ENCODE results near the gene HOXD4. TPM values are rescaled to one million over a fixed set of nuclear protein-coding genes. Genes with fewer than 3 reads are reported as not detected.
A peak's percentile ranks its signal among the peaks of the same experiment; 100 is the strongest.

HOXD4 gene
- total and polyA plus RNA-seq, 2 experiments from 2014 or later, result 1.4 to 2.5 TPM

DNA sequence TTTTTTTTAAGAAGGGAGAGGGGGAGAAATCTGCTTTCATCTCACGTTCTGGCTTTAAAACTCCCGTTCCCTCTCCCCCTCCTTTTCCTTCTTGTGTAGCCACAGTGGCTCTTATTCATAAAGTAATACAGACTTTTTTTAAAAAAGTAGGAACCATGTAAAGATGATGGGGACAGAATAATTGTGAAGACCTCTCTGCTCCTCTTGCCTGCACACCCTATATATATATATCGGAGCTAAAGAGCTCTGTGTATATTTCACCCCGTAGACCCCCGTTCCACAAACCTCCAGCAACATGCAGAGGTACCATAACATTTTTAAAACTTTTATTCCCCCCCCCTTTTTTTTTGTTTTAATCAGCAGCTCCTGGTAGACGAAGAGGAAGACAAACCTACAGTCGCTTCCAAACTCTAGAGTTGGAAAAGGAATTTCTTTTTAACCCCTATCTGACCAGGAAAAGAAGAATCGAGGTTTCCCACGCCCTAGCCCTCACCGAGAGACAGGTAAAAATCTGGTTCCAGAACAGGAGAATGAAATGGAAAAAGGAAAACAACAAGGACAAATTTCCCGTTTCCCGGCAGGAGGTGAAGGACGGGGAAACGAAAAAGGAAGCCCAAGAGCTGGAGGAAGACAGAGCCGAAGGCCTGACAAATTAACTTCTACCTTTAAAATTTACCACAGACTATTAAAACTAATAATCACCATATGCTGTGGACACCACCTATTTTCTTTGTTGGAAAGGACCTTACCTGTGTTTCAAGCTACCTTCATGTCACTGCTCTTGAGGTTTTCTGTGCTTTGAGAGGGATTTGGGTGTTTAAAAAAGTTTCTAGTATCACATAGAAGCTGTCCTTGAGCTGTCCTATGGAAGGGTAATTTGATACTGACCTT lies 20.1 kb upstream of the HOXD4 start:
- Histone ChIP-seq H3K9me2 (ENCODE audit: insufficient read depth) (no peaks in the 10 kb centered on the region), H3K27me3 (replicated peaks; ENCODE audit: insufficient read depth) (no peaks in the 10 kb centered on the region)
- peak; percentile 42 for DNase-seq

DNA sequence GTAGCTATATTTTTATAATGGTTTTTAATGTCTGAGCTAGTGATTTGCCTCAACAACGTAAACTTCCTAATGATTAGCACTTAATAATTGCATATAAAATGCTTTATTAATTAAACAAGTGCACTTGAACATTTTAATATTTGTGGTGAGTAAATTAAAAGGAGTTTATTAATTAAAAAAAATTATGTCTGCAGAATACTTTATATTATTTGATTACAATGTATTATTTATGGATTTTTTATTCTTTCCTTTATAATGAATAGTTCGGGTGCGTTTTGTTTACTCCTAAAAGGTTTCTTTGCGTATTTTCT lies 19.5 kb upstream of the HOXD4 start:
- Histone ChIP-seq H4K20me1 (ENCODE audit: insufficient read depth) (no peaks in the 10 kb centered on the region), H3K9ac (peak overlapping the region; percentile 97), H3K4me3 (peak overlapping the region; percentile 90), H3K4me1 (ENCODE audit: insufficient read depth) (peaks cover 36% of the 10 kb centered on the region), H3K9me2 (ENCODE audit: insufficient read depth) (no peaks in the 10 kb centered on the region), H3K36me3 (ENCODE audit: low read depth) (no peaks in the 10 kb centered on the region), H3K79me2 (ENCODE audit: insufficient read depth) (peaks cover 86% of the 10 kb centered on the region), H3K4me2 (ENCODE audit: unreplicated experiment) (peak overlapping the region; percentile 100), H2AFZ (no peak overlapping the region), H3K9me3 (ENCODE audit: low read depth) (no peaks in the 10 kb centered on the region), H3K27me3 (replicated peaks; ENCODE audit: insufficient read depth) (no peaks in the 10 kb centered on the region), H3K27ac (peak overlapping the region; percentile 97), H3F3A (ENCODE audit: insufficient read depth) (peaks cover 57% of the 10 kb centered on the region)
- in situ Hi-C loops (cut with MboI), result no loop called here
- WGBS, 2 experiments (ENCODE audit: low coverage in 1 of 2, low lambda C conversion rate in 2 of 2, missing lambda C conversion rate in 2 of 2), result 0% methylated on average over 4 of the region's 4 CpGs
- DNase-seq, result no peak
- TF ChIP-seq EZH2phosphoT487 (IDR thresholded peaks at IDR 0.05; ENCODE audit: insufficient read depth, low read depth) (no peak), EZH2 (IDR thresholded peaks at IDR 0.05; ENCODE audit: insufficient read depth, poor library complexity, severe bottlenecking) (no peak)

More for the DNA sequence above, 20.1 kb upstream of the HOXD4 start:
- Histone ChIP-seq H2AFZ (peak overlapping the region; percentile 22; the same call in 1 of the 2 replicates), H3K9me3 (ENCODE audit: low read depth) (no peaks in the 10 kb centered on the region), H3K27ac (peak overlapping the region; percentile 97), H3K9ac (peak overlapping the region; percentile 97), H3K4me1 (ENCODE audit: insufficient read depth) (peaks cover 42% of the 10 kb centered on the region), H3K4me2 (ENCODE audit: unreplicated experiment) (peak overlapping the region; percentile 100), H3K36me3 (ENCODE audit: low read depth) (no peaks in the 10 kb centered on the region), H3K4me3 (peak overlapping the region; percentile 90), H3K79me2 (ENCODE audit: insufficient read depth) (peaks cover 80% of the 10 kb centered on the region), H4K20me1 (ENCODE audit: insufficient read depth) (no peaks in the 10 kb centered on the region), H3F3A (ENCODE audit: insufficient read depth) (peaks cover 63% of the 10 kb centered on the region)
- no peak for TF ChIP-seq EZH2 (IDR thresholded peaks at IDR 0.05; ENCODE audit: insufficient read depth, poor library complexity, severe bottlenecking)
- TF ChIP-seq EZH2phosphoT487 (IDR thresholded peaks at IDR 0.05; ENCODE audit: insufficient read depth, low read depth), result no peak
- 2% methylated on average over 15 of the region's 15 CpGs for WGBS, 2 experiments (ENCODE audit: low coverage in 1 of 2, low lambda C conversion rate in 2 of 2, missing lambda C conversion rate in 2 of 2)
- in situ Hi-C loops (cut with MboI), result no loop called here

GRCh38 chr2:176132205-176133171 lies 18.9 kb upstream of the HOXD4 start:
- Histone ChIP-seq H3K27me3 (replicated peaks; ENCODE audit: insufficient read depth) (no peaks in the 10 kb centered on the region), H2AFZ (peak overlapping the region; percentile 73), H3K4me1 (ENCODE audit: insufficient read depth) (peaks cover 31% of the 10 kb centered on the region), H3K36me3 (ENCODE audit: low read depth) (no peaks in the 10 kb centered on the region), H3K9ac (peak overlapping the region; percentile 97), H3F3A (ENCODE audit: insufficient read depth) (peaks cover 61% of the 10 kb centered on the region), H3K79me2 (ENCODE audit: insufficient read depth) (peaks cover 89% of the 10 kb centered on the region), H4K20me1 (ENCODE audit: insufficient read depth) (no peaks in the 10 kb centered on the region), H3K4me2 (ENCODE audit: unreplicated experiment) (peak overlapping the region; percentile 100), H3K27ac (peak overlapping the region; percentile 97), H3K9me3 (ENCODE audit: low read depth) (no peaks in the 10 kb centered on the region), H3K4me3 (peak overlapping the region; percentile 90), H3K9me2 (ENCODE audit: insufficient read depth) (no peaks in the 10 kb centered on the region)
- no peak for TF ChIP-seq EZH2 (IDR thresholded peaks at IDR 0.05; ENCODE audit: insufficient read depth, poor library complexity, severe bottlenecking)
- no peak for TF ChIP-seq EZH2phosphoT487 (IDR thresholded peaks at IDR 0.05; ENCODE audit: insufficient read depth, low read depth)
- DNase-seq, result peak; percentile 92
- WGBS, 2 experiments (ENCODE audit: low coverage in 1 of 2, low lambda C conversion rate in 2 of 2, missing lambda C conversion rate in 2 of 2), result 11 to 13% methylated on average over 33 of the region's 33 CpGs
- in situ Hi-C loops (cut with MboI), result no loop called here

DNA sequence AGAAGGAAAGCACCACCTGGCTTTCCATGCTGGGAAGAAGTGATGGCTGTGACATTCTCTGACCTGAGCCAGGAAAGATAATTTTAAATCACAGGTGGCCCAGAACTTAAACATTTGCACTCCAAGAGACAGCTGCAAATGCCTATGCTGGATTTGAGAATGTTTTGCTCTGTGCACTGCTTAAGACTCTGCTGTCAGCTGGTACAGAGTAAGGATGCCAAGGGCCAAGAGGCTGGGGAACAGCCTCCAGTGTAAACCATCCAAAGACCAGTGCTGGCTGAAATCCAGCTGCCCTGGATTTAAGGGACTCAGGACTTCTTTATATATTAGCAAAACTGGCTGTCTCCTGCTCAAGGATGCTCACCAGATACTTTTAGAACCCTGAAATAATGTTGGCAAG lies 18.0 kb upstream of the HOXD4 start:
- Histone ChIP-seq H2AFZ (no peak overlapping the region), H3K9me2 (ENCODE audit: insufficient read depth) (no peaks in the 10 kb centered on the region), H3K79me2 (ENCODE audit: insufficient read depth) (peaks cover 89% of the 10 kb centered on the region), H3K4me1 (ENCODE audit: insufficient read depth) (peaks cover 32% of the 10 kb centered on the region), H3F3A (ENCODE audit: insufficient read depth) (peaks cover 64% of the 10 kb centered on the region), H3K4me2 (ENCODE audit: unreplicated experiment) (peak overlapping the region; percentile 100), H3K36me3 (ENCODE audit: low read depth) (no peaks in the 10 kb centered on the region), H3K9me3 (ENCODE audit: low read depth) (no peaks in the 10 kb centered on the region), H3K27me3 (replicated peaks; ENCODE audit: insufficient read depth) (no peaks in the 10 kb centered on the region), H3K27ac (peak overlapping the region; percentile 97; the same call in 1 of the 2 replicates), H3K4me3 (peak overlapping the region; percentile 90; the same call in 1 of the 2 replicates), H4K20me1 (ENCODE audit: insufficient read depth) (no peaks in the 10 kb centered on the region), H3K9ac (peak overlapping the region; percentile 97)
- no peak for TF ChIP-seq EZH2phosphoT487 (IDR thresholded peaks at IDR 0.05; ENCODE audit: insufficient read depth, low read depth)
- TF ChIP-seq EZH2 (IDR thresholded peaks at IDR 0.05; ENCODE audit: insufficient read depth, poor library complexity, severe bottlenecking), result no peak
- no peak for DNase-seq
- in situ Hi-C loops (cut with MboI), result no loop called here
